GM12864 (cell line): ENCODE results near the gene PSMC3.

Source experiments
- DNase-seq: peaks from one replicate; pipeline ENCODE4 v3.0.0-alpha.2; 2011; ENCODE audit warnings: low read depth
- H3K4me3 ChIP-seq: 2 replicates; pipeline ENCODE4 v1.5.1; 2011; ENCODE audit warnings: mild to moderate bottlenecking, low read depth, low read length, control low read depth
- TF ChIP-seq, protein P1 (sequence below): IDR thresholded peaks from 2 replicates; pipeline ENCODE4 v1.5.1; 2011; ENCODE audit warnings: low read depth, mild to moderate bottlenecking, moderate library complexity, low read length, control low read depth, inconsistent platforms; ENCODE audit errors: missing control alignments

The PSMC3 gene

DNA sequence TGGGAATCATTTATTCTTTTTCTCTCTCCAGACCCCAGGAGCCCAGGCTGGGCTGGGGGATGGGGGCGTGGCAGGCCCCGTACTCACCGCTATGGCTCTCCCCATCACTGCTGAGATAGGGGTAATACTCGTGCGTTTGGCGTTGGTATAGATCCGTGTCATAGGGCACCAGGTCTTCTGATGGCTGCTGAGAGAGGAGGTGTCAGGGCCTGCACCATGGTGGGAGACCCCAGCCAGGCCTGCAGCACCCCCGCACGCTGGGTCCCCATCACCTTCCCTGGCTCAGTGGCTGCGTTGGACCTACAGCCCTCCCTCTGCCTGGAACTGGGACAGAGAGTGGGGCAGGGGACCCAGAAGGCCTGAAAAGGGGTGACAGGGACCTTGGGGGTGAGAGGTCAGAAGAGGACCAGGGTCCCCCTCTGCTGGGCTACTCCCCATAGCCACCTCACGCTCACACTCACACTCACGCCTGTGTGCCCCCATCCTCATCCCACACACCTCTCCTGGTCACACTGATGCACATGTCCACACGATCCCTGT lies 50.6 kb downstream of the PSMC3 start:
- DNase-seq = no peak
- TF ChIP-seq, protein P1, sequence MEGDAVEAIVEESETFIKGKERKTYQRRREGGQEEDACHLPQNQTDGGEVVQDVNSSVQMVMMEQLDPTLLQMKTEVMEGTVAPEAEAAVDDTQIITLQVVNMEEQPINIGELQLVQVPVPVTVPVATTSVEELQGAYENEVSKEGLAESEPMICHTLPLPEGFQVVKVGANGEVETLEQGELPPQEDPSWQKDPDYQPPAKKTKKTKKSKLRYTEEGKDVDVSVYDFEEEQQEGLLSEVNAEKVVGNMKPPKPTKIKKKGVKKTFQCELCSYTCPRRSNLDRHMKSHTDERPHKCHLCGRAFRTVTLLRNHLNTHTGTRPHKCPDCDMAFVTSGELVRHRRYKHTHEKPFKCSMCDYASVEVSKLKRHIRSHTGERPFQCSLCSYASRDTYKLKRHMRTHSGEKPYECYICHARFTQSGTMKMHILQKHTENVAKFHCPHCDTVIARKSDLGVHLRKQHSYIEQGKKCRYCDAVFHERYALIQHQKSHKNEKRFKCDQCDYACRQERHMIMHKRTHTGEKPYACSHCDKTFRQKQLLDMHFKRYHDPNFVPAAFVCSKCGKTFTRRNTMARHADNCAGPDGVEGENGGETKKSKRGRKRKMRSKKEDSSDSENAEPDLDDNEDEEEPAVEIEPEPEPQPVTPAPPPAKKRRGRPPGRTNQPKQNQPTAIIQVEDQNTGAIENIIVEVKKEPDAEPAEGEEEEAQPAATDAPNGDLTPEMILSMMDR = no peak
- H3K4me3 ChIP-seq = no peak overlapping the region

DNA sequence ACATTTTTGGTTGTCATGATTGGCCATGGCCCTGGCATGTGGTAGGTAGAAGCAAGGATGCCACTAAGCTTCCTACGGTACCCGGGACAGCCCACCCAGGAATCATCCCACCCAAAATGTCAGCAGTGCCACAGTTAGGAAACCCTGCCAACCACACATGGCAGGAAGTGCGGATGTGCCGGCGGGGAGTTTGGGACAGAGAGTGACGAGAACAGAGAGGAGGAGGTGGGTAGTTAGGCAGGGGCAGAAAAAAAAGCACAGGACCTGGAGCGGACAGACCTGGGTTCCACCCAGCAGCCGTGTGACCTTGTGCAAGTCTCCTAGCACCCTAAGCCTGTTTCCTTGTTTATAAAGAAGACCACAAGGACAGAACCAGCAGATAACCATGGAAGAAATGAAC lies 51.2 kb downstream of the PSMC3 start:
- TF ChIP-seq, protein P1 = no peak
- DNase-seq = no peak
- H3K4me3 ChIP-seq = no peak overlapping the region

DNA sequence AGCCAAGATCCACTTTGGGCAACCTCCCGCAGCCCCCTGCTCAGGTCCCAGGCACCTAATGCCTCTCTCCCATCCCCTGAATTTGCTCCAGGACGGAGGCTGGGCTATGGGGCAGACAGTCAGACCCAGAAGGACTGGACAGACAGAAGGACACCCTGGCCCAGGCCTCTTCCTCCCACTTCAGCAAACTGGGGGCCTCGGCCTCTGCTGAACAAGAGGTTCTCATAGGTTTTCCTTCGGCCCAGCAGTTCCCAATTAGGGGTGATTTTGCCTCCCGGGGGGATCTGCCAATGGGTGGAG lies 51.6 kb downstream of the PSMC3 start:
- DNase-seq = no peak
- H3K4me3 ChIP-seq = no peak overlapping the region
- TF ChIP-seq, protein P1 = no peak

DNA sequence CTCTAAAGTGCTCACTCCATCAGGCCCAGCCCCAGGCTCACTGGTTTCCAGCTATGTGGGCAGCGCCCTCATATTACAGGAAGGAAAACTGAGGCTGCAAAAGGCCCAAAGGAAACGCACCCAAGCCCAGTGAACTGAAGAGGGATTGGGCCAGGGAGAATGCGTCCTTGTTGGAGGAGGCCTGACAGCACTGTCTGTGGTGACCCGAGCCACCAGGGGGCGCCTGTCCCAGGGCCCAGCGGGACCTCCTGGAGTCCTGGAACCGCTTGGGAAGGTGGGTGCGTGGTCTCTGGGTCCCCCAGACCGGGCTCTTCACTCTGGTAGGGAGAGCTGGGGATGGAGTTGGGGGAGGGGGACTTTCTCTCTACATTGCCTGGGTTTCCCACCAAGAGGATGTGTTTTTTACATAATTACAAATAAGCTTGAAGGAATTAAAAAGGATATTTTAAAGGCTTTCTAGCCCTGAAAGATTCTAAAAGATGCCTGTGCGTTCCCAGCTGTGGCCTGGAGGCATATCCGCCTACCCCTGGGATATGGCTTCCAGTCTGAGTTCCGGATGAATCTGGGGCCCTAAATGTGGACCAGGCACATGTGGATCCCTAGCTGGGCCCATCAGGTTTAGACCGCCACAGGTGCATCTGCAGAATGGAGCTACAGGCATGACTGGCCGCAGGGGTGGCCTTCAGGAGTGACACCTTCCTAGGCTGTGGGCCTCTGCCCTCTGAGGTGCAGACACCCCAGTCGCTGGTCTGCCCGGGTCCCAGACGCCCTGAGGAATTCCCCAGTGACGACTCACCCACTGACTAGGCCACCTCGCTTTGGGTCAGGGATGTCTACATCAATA lies 52.1 kb downstream of the PSMC3 start:
- no peak for DNase-seq
- H3K4me3 ChIP-seq = no peak overlapping the region
- TF ChIP-seq, protein P1 = peak; percentile 96

DNA sequence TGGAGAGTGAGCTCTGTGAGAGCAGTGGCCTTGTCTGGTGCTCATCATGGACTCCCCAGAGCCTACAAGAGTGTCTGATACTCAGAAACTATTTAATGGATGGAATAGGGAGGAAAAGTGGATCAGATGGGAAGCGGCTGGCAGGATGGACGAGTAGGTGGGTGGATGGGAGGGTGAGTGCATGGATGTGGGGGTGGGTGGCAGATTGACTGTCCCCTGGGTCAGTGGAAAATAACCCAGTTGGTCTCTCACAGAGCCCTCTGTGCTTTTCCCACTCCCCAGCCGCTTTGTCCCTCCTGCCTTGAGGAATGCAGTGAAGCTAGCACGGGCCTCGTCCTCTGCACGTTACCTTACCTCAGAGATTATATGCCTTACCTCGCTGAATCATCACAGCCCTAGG lies 53.8 kb downstream of the PSMC3 start:
- H3K4me3 ChIP-seq = no peak overlapping the region
- DNase-seq = no peak
- TF ChIP-seq, protein P1 = no peak

DNA sequence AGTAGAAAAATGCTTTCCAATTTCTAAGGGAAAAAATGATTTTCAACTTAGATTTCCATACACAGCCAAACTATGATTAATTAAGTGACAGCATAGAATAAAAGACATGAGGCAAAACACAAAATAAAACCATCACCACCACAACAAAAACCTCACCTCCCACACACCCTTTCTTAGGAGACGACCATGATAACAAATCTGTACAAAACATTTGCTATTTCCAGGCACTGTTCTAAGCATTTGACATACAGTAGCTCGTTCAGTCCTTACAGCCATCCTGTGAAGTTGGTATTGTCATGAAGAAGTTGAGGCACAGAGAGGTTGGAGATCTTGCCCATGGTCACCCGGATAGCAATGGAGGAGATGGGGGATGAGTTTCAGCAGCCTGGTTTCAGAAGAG lies 56.6 kb downstream of the PSMC3 start:
- TF ChIP-seq, protein P1 = no peak
- no peak overlapping the region for H3K4me3 ChIP-seq
- DNase-seq = no peak
